Measurements from ENCODE around the gene AUTS2. TPM values are rescaled to one million over a fixed set of nuclear protein-coding genes. Genes with fewer than 3 reads are reported as not detected.
A peak's percentile ranks its signal among the peaks of the same experiment; 100 is the strongest.

The AUTS2 gene
- total RNA-seq, 1 experiment from 2014 or later: 256 TPM

DNA sequence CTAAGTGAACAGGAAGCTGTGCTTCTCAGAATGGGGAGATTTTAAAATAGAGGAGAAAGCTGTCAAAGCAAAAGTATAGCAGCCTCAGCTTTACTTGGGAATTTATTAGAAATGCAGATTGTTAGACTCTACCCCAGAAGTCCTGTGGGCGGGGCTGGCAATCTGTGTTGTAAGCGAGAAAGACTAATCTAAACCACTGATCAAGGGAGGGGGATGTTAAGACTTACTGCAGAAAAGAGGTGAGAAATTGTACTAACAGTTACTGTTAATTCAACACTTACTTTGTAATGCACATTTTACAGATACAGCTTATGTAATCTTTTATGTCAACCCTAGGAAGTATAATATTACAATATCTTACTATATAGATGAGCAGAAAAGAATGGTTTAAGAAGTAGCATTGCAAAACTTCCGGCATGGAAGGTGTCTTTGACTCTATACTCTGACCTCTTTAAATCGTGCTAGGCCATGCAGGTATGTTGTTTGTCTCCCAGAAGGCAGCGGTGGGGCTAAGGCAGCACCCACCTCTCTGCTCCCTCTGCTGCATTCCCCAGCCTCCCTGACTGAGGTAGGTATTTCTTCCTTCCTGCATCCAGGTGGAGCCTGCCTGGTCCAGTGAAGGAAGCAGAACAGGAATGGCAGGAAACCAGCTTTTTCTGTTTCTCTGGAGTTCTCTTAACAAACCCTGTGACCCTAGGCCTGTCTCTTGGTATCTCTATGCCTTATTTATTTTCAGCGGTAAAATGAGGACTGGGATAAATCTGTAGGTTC is 462.2 kb downstream of the AUTS2 start:
- Mint-ChIP-seq H3K9me3 (no peaks in the 10 kb centered on the region), H3K4me1 (peaks cover 15 to 17% of the 10 kb centered on the region in 2 experiments), H3K36me3 (ENCODE audit: insufficient read depth in 1 of 3, low read depth in 3 of 3) (no peaks in the 10 kb centered on the region), H3K27ac (no peak overlapping the region; a peak in 1 of 7 replicates), H3K4me3 (no peak overlapping the region), H3K27me3 (ENCODE audit: low read depth) (no peaks in the 10 kb centered on the region)
- no peak overlapping the region for H3K56ac ChIP-seq (ENCODE audit: insufficient read length, low read depth, low read length)
- no peaks in the 10 kb centered on the region for H3K27me3 ChIP-seq (ENCODE audit: insufficient read depth, low read length)
- H3K9ac ChIP-seq (ENCODE audit: extremely low read depth, insufficient read length, low read length): no peak overlapping the region
- no peak overlapping the region for H2BK20ac ChIP-seq (ENCODE audit: low read depth, low read length, poor library complexity, severe bottlenecking)
- H3K9me3 ChIP-seq (ENCODE audit: control insufficient read depth, low read depth, low read length): no peaks in the 10 kb centered on the region
- no peaks in the 10 kb centered on the region for H3K79me1 ChIP-seq (ENCODE audit: insufficient read depth, low read depth, low read length, poor library complexity, severe bottlenecking)
- DNase-seq: peak; percentile 65
- no peaks in the 10 kb centered on the region for H3K23me2 ChIP-seq (ENCODE audit: insufficient read length, low read depth, low read length, poor library complexity, severe bottlenecking)
- H3K23ac ChIP-seq (ENCODE audit: insufficient read length, low read depth, low read length): no peak overlapping the region
- no peaks in the 10 kb centered on the region for H4K20me1 ChIP-seq (ENCODE audit: control insufficient read depth, insufficient read depth, insufficient read length)
- no peak overlapping the region for H2BK5ac ChIP-seq (ENCODE audit: insufficient read length, low read length)
- no peak overlapping the region for H3K14ac ChIP-seq (ENCODE audit: insufficient read depth, low read length)
- H3K79me2 ChIP-seq (ENCODE audit: insufficient read depth, low read length): no peaks in the 10 kb centered on the region
- no peak overlapping the region for H3T11ph ChIP-seq (ENCODE audit: low read length)
- H2BK120ac ChIP-seq (ENCODE audit: low read depth, low read length, poor library complexity, severe bottlenecking): no peak overlapping the region
- no peak overlapping the region for H4K8ac ChIP-seq (replicated peaks; ENCODE audit: insufficient read length, low read depth, low read length)
- no peak overlapping the region for H2AK5ac ChIP-seq (ENCODE audit: insufficient read length, low read length)
- no peak overlapping the region for H3K4me2 ChIP-seq (ENCODE audit: insufficient read depth, insufficient read length, low read length)
- no peak overlapping the region for H3K27ac ChIP-seq (ENCODE audit: insufficient read length, low read depth, low read length)
- H3K18ac ChIP-seq (ENCODE audit: insufficient read length, low read depth, low read length): no peak overlapping the region
- H2AFZ ChIP-seq (ENCODE audit: low read length): no peak overlapping the region
- no peak overlapping the region for H4K91ac ChIP-seq (ENCODE audit: insufficient read length, low read depth, low read length)
- no peak overlapping the region for H4K5ac ChIP-seq (ENCODE audit: insufficient read length, low read depth, low read length)
- WGBS (ENCODE audit: extremely low coverage, insufficient read length, low lambda C conversion rate): no CpG with 5 or more reads among the region's 6 CpGs
- no peak overlapping the region for H3K4ac ChIP-seq (ENCODE audit: low read depth, low read length)
- H3K4me1 ChIP-seq (ENCODE audit: insufficient read depth, low read length): no peaks in the 10 kb centered on the region
- H2BK15ac ChIP-seq (ENCODE audit: low read depth, low read length): no peak overlapping the region
- TF ChIP-seq, protein P1, sequence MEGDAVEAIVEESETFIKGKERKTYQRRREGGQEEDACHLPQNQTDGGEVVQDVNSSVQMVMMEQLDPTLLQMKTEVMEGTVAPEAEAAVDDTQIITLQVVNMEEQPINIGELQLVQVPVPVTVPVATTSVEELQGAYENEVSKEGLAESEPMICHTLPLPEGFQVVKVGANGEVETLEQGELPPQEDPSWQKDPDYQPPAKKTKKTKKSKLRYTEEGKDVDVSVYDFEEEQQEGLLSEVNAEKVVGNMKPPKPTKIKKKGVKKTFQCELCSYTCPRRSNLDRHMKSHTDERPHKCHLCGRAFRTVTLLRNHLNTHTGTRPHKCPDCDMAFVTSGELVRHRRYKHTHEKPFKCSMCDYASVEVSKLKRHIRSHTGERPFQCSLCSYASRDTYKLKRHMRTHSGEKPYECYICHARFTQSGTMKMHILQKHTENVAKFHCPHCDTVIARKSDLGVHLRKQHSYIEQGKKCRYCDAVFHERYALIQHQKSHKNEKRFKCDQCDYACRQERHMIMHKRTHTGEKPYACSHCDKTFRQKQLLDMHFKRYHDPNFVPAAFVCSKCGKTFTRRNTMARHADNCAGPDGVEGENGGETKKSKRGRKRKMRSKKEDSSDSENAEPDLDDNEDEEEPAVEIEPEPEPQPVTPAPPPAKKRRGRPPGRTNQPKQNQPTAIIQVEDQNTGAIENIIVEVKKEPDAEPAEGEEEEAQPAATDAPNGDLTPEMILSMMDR (conservative IDR thresholded peaks at IDR 0.05): no peak
- no peak overlapping the region for H2BK12ac ChIP-seq (ENCODE audit: insufficient read length, low read depth, low read length)

Measured in H9 (cell line).